GM21825 (cell line): ENCODE data around the gene RABAC1.

ENCODE experiments used
- ATAC-seq: cut with Tn5 transposase; IDR thresholded peaks from one replicate; pipeline ENCODE4 v1.9.1; 2021; ENCODE audit warnings: mild to moderate bottlenecking, moderate library complexity; ENCODE audit not compliant: unreplicated experiment

The RABAC1 gene

GRCh38 chr19:41990028-41990427 is 30.9 kb upstream of the RABAC1 start:
- no peak for ATAC-seq

DNA sequence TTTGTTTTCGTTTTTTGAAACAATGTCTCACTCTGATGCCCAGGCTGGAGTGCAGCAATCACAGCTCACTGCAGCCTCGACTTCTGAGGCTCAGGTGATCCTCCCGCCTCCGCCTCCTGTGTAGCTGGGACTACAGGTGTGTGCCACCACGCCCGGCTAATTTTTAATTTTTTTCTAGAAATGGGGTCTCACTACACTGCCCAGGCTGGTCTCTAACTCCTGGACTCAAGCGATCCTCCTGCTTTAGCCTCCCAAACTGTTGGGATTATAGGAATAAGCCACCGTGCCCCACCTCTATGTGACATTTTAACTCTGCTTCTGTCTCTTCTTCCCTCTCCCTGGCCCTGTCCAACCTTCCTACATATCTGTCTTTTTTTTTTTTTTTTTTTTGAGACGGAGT is 29.8 kb upstream of the RABAC1 start:
- ATAC-seq: no peak

GRCh38 chr19:41987141-41987860 is 28.2 kb upstream of the RABAC1 start:
- ATAC-seq: no peak

DNA sequence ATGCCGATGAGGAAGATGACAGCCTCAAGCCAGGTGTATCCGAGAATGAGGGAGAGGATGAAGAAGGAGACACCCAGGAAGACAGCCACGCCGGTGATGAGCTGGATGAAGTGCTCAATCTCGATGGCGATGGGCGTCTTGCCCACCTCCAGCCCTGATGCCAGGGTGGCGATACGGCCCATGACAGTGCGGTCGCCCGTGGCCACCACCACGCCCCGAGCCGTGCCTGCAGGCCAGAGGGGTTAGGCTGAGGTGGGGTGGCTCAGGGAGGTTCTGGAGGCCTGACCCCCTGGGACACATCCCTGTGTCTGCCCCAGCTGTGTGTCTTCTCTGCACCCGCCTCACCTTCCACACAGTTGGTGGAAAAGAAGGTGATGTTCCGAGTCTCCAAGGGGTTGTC is 25.8 kb upstream of the RABAC1 start:
- no peak for ATAC-seq

GRCh38 chr19:41981724-41982123 is 22.6 kb upstream of the RABAC1 start:
- no peak for ATAC-seq

- ATAC-seq: no peak
Measured at GRCh38 chr19:41978470-41978869, 19.3 kb upstream of the RABAC1 start.

DNA sequence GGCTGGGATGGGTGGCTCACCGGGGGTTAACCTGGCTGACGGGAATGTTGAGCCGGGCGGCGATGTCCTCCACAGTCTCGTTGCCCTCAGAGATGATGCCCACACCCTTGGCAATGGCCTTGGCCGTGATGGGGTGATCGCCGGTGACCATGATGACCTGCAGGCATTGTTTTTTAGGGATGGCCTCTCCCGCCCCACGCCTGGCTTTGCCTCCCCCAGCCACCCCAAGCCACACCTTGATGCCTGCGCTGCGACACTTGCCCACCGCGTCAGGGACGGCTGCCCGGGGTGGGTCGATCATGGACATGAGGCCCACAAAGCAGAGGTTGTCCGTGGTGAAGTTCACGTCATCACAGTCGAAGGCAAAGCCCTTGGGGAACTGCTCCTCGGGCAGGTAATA is 18.8 kb upstream of the RABAC1 start:
- no peak for ATAC-seq

DNA sequence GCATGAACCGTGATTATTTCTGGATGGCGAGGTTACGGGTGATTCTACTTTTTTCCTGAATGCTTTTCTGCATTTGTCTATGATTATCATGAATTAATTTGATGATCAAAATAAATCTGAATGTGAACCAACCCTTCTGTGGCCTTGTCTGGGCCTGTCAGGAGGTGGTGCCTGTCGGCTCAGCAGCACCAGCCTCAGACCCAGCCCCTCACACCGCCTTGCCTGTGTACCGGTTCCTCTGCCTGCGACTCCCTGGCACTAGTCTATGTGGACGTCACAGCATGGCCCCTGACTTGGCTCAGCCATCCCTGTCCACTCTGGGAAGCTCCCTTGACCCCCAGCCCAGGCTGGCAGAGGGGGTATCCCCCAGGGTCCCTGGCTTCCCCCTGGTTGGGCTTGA is 15.5 kb upstream of the RABAC1 start:
- ATAC-seq: no peak

DNA sequence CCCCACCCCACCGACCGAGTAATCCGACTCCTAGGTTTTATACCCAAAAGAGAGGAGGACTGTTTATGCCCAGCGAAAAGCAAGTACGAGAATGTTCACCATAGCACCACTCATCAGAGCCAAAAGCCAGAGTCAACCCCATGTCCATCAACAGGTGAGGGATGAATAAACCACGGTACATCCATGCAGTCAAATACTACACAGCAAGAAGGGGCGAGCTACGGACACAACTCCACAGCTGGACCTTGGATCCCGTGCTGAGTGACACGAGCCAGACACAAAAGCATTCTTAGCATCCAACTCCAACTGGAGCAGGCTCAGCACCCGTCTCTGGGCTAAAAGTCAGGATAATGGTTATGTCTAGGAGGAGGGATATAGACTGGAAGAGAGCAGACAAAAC is 12.2 kb upstream of the RABAC1 start:
- ATAC-seq: no peak

GRCh38 chr19:41969772-41970458 is 10.8 kb upstream of the RABAC1 start:
- no peak for ATAC-seq

DNA sequence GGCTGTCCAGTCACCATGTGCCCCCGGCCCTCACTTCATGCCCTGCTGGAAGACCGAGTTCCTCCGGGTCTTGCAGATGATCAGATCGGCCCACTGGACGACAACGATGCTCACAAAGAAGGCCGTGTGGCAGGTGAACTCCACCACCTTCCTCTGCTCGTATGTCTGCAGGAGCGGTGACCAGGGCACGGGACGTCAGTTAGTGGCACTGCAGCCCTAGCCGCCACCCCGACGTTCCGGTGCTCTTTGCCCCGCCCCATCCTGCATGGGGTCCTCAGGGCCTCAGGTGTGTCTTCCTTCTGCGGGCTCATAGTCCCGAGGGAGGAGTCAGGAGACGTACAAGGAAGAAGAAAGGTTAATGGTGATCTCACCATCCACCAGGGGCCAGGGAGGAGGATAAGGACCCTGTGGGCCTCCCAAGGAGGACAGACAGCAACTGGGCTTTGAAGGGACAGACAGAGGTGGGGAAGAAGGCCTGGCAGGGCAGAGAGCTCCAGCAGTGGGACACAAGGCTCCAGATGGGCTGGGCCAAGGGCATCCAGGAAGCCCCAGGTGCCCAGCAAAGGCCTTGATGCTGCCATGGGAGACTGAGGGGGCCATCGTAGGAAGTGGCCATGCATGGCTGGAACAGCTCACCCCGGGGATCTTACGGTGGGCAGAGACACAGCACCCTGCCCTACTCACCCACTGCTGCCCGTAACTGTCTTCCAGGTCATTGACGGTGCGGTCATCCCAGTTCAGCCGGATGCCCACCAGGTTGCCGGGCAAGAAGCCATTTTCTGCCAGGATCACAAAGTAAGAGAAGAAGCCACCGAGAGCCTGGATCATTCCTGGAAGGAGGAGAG is 9.9 kb upstream of the RABAC1 start:
- no peak for ATAC-seq

- no peak for ATAC-seq
Measured at GRCh38 chr19:41967054-41967783, 8.1 kb upstream of the RABAC1 start.

DNA sequence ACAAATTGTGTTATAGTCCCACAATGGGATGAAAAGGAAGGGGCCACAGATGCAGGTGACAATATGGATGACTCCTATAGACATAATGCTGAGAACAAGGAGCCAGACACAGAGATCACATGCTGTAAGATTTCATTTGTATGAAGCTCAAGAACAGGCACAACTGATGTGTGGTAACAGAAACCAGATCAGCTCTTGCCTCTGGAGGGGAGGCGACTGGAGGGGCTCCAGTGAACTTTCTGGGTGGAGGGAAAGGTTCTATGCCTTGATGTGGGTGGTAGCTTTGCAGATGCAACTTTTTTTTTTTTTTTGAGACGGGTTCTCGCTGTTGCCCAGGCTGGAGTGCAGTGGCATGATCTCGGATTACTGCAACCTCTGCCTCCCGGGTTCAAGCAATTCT is 6.0 kb upstream of the RABAC1 start:
- no peak for ATAC-seq

GRCh38 chr19:41960973-41961372 is 1.9 kb upstream of the RABAC1 start:
- no peak for ATAC-seq

- peak; percentile 40 for ATAC-seq
Measured at GRCh38 chr19:41958367-41959055, 610 bp downstream of the RABAC1 start.

DNA sequence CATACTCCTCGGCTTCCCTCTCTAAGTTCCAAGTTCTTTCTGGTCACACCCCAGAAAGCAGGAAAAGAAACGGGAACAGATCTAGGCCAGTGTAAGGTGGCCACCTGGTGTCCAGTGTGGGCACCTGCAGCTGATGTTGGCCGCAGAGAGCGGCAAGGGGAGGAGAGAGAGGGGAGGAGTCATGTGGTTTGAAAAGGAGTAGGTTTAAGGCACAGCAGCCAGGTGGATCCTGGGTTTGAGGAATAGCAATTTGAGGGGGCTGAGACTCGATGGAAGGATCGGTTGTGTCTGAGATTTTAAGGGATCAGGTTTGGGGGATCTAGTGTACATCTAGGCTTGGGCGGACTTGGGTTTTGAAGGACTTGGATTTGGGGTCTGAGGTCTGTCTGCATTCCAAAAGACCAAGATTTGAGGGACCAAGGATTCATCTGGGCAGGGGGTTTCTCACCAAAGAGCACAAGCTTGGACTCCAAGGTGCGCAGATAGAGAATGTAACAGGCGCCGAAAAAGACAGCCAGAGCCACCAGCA is 1.2 kb downstream of the RABAC1 start:
- no peak for ATAC-seq

GRCh38 chr19:41957161-41957837 is 1.8 kb downstream of the RABAC1 start:
- ATAC-seq: no peak

DNA sequence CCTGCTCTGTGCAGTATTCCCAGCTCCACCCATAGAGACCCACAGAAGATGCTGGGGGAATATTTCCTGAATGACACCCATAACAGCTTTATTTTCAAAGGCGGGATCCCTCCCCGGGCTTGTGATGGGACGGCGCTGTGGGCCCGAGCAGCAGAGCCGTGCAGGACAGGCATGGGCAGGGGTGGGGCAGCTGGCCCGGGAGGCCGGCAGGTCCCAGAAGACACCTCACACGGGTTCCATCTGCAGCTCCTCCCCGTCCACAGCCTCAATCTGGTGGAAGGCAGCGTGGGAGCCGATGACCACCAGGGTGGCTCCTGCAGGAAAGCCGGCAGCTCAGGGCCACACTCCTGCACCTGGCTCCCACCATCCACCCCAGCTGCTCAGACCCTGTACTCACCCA is 2.5 kb downstream of the RABAC1 start:
- ATAC-seq: no peak

GRCh38 chr19:41955521-41955920 is 3.6 kb downstream of the RABAC1 start:
- ATAC-seq: no peak

GRCh38 chr19:41951686-41952172 is 7.4 kb downstream of the RABAC1 start:
- no peak for ATAC-seq
